HEK293 (cell line): Measurements from ENCODE around the gene PLAGL2.

ENCODE experiments used
- CTCF ChIA-PET: fragments of 350-600 bp; formaldehyde crosslinking; extraction: SDS; loops from one replicate; lab custom pipeline; 2021; ENCODE audit warnings: antibody characterized with exemption; lab: Yijun Ruan, JAX
- POLR2A ChIA-PET: fragments of 300-600 bp; formaldehyde crosslinking; extraction: SDS; loops from one replicate; lab custom pipeline; 2020; ENCODE audit warnings: antibody characterized with exemption, inconsistent platforms; lab: Yijun Ruan, JAX
- H3K27ac ChIP-seq: fragments of 200-500 bp; sonication (Bioruptor generic); 2 replicates; pipeline ENCODE4 v1.5.1; 2014; ENCODE audit warnings: low read depth, low read length, control low read depth, inconsistent platforms; ENCODE audit errors: extremely low read depth
- H3K36me3 ChIP-seq, 2 experiments: fragments of 200-500 bp in 1 of 2; sonication (Bioruptor generic) in 1 of 2; 1 replicate in 1 of 2; 2 replicates in 1 of 2; pipeline ENCODE4 v1.5.1; 2014 to 2017; ENCODE audit warnings: inconsistent platforms in 2 of 2, low read length in 2 of 2; ENCODE audit not compliant: control insufficient read depth in 2 of 2, insufficient read depth in 1 of 2
- H3K4me1 ChIP-seq: fragments of 200-500 bp; sonication (Bioruptor generic); 2 replicates; pipeline ENCODE4 v1.5.1; 2014; ENCODE audit warnings: mild to moderate bottlenecking, low read length, inconsistent platforms; ENCODE audit not compliant: control insufficient read depth, insufficient read depth
- H3K4me3 ChIP-seq: 2 replicates; pipeline ENCODE4 v1.5.1; 2011; ENCODE audit warnings: low read depth, mild to moderate bottlenecking, control low read depth, low read length, moderate library complexity
- H3K9me3 ChIP-seq: fragments of 200-500 bp; sonication (Bioruptor generic); 2 replicates; pipeline ENCODE4 v1.5.1; 2014; ENCODE audit warnings: low read depth, low read length, inconsistent platforms; ENCODE audit not compliant: control insufficient read depth, insufficient read depth
- BCL11B ChIP-seq: fragments of 450-650 bp; formaldehyde crosslinking; IDR thresholded peaks from 2 replicates; pipeline ENCODE4 v1.5.1; 2016; ENCODE audit warnings: low read depth, missing biosample characterization, missing genetic modification characterization
- EGR2 ChIP-seq: fragments of 450-650 bp; formaldehyde crosslinking; IDR thresholded peaks from 2 replicates; pipeline ENCODE4 v1.5.1; 2016; ENCODE audit warnings: low read depth, missing biosample characterization, missing genetic modification characterization
- GLI2 ChIP-seq: fragments of 450-650 bp; formaldehyde crosslinking; IDR thresholded peaks from 2 replicates; pipeline ENCODE4; 2017; ENCODE audit warnings: missing biosample characterization, missing genetic modification characterization, low read depth, borderline replicate concordance
- GLIS1 ChIP-seq: fragments of 450-650 bp; formaldehyde crosslinking; IDR thresholded peaks from 2 replicates; pipeline ENCODE4 v1.5.1; 2016; ENCODE audit warnings: missing biosample characterization, missing genetic modification characterization
- KLF17 ChIP-seq: fragments of 450-650 bp; formaldehyde crosslinking; IDR thresholded peaks from 2 replicates; pipeline ENCODE4 v1.5.1; 2016; ENCODE audit warnings: missing biosample characterization, missing genetic modification characterization
- REST ChIP-seq: fragments of 450-650 bp; formaldehyde crosslinking; IDR thresholded peaks from 2 replicates; pipeline ENCODE4 v1.5.1; 2016; ENCODE audit warnings: missing biosample characterization, missing genetic modification characterization
- SCRT1 ChIP-seq: fragments of 450-650 bp; formaldehyde crosslinking; IDR thresholded peaks from 2 replicates; pipeline ENCODE4 v1.5.1; 2016; ENCODE audit warnings: missing biosample characterization, missing genetic modification characterization, borderline replicate concordance
- SCRT2 ChIP-seq: fragments of 450-650 bp; formaldehyde crosslinking; IDR thresholded peaks from 2 replicates; pipeline ENCODE4 v1.5.1; 2016; ENCODE audit warnings: missing biosample characterization, missing genetic modification characterization
- ZBTB11 ChIP-seq: fragments of 450-650 bp; formaldehyde crosslinking; conservative IDR thresholded peaks from 2 replicates; pipeline ENCODE4 v1.5.1; 2016; ENCODE audit warnings: low read depth, missing biosample characterization, missing genetic modification characterization
- ZIC2 ChIP-seq: fragments of 450-650 bp; formaldehyde crosslinking; IDR thresholded peaks from 2 replicates; pipeline ENCODE4 v1.5.1; 2016; ENCODE audit warnings: missing biosample characterization, missing genetic modification characterization
- ZNF112 ChIP-seq: fragments of 450-650 bp; formaldehyde crosslinking; IDR thresholded peaks from 2 replicates; pipeline ENCODE4 v1.5.0; 2017; ENCODE audit warnings: missing biosample characterization, missing genetic modification characterization
- ZNF16 ChIP-seq: fragments of 450-650 bp; formaldehyde crosslinking; IDR thresholded peaks from 2 replicates; pipeline ENCODE4 v1.5.1; 2016; ENCODE audit warnings: low read depth, missing biosample characterization, missing genetic modification characterization
- ZNF324 ChIP-seq: fragments of 450-650 bp; formaldehyde crosslinking; IDR thresholded peaks from 2 replicates; pipeline ENCODE4 v1.5.1; 2016; ENCODE audit warnings: missing biosample characterization, missing genetic modification characterization
- ZNF426 ChIP-seq: fragments of 450-650 bp; formaldehyde crosslinking; IDR thresholded peaks from 2 replicates; pipeline ENCODE4 v1.5.1; 2017; ENCODE audit warnings: missing biosample characterization, missing genetic modification characterization, mild to moderate bottlenecking, inconsistent platforms, moderate library complexity
- ZNF488 ChIP-seq: fragments of 450-650 bp; formaldehyde crosslinking; IDR thresholded peaks from 2 replicates; pipeline ENCODE4 v1.5.1; 2016; ENCODE audit warnings: missing biosample characterization, missing genetic modification characterization
- ZNF701 ChIP-seq: fragments of 450-650 bp; formaldehyde crosslinking; IDR thresholded peaks from 2 replicates; pipeline ENCODE4 v1.5.1; 2016; ENCODE audit warnings: missing biosample characterization, missing genetic modification characterization
- ZNF785 ChIP-seq: fragments of 450-650 bp; formaldehyde crosslinking; IDR thresholded peaks from 2 replicates; pipeline ENCODE4 v1.5.1; 2016; ENCODE audit warnings: missing biosample characterization, missing genetic modification characterization
- ZSCAN30 ChIP-seq: fragments of 450-650 bp; IDR thresholded peaks from 2 replicates; pipeline ENCODE4 v1.5.1; 2018; ENCODE audit warnings: missing biosample characterization, mild to moderate bottlenecking, missing genetic modification characterization, moderate library complexity
- TF ChIP-seq, protein P1 (sequence below): fragments of 450-650 bp; formaldehyde crosslinking; IDR thresholded peaks from 2 replicates; pipeline ENCODE4 v1.5.1; 2017; ENCODE audit warnings: missing biosample characterization, missing genetic modification characterization
- TF ChIP-seq, protein P2 (sequence below): fragments of 450-650 bp; formaldehyde crosslinking; IDR thresholded peaks from 2 replicates; pipeline ENCODE4 v1.5.1; 2016; ENCODE audit warnings: missing biosample characterization, missing genetic modification characterization

The PLAGL2 gene

DNA sequence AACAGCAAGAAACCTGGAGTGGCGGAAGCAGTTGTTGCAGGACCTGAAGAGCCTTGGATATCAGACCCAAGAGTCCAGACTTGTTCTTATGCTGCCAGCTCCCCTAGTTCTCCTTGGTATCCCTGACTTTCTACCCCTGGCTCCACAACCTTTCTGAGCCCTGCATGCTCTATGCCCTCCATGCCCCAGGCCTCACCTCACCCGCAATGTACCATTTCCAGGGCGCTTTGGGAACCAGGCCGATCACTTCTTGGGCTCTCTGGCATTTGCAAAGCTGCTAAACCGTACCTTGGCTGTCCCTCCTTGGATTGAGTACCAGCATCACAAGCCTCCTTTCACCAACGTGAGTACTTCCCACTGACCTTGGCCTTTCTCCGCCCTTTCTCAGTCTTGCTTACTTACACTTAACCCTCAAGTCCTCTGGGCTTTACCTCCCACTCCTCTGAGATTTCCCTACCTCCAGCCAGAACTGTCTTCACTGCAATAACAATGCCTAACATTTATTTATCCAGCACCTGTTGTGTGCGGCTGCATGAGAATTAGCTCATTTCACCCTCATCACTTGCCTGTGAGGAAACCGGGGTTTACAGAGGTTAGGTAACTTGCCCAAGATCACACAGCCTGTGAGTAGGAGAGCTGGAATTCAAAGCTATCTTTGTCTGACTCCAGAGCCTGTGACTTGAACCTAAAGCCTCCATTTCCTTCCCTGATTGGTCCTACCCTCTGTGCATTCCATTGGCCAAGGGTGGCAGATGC lies 2.5 kb upstream of the PLAGL2 start (continued):
- TF ChIP-seq, protein P1, sequence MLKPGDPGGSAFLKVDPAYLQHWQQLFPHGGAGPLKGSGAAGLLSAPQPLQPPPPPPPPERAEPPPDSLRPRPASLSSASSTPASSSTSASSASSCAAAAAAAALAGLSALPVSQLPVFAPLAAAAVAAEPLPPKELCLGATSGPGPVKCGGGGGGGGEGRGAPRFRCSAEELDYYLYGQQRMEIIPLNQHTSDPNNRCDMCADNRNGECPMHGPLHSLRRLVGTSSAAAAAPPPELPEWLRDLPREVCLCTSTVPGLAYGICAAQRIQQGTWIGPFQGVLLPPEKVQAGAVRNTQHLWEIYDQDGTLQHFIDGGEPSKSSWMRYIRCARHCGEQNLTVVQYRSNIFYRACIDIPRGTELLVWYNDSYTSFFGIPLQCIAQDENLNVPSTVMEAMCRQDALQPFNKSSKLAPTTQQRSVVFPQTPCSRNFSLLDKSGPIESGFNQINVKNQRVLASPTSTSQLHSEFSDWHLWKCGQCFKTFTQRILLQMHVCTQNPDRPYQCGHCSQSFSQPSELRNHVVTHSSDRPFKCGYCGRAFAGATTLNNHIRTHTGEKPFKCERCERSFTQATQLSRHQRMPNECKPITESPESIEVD (tag by site-specific recombination) = no peak
- TF ChIP-seq EGR2 (tag by site-specific recombination) (peak; percentile 40; the same call in 1 of the 2 replicates), SCRT2 (peak; percentile 87)

GRCh38 chr20:32208499-32209154 lies 1.1 kb upstream of the PLAGL2 start:
- TF ChIP-seq GLIS1 (tag by site-specific recombination) (no peak), ZNF112 (tag by site-specific recombination) (no peak), GLI2 (no peak), ZNF701 (tag by site-specific recombination) (no peak), REST (tag by site-specific recombination) (no peak), ZNF785 (tag by site-specific recombination) (no peak), ZNF488 (no peak), ZNF16 (tag by site-specific recombination) (no peak), KLF17 (tag by site-specific recombination) (no peak), BCL11B (tag by site-specific recombination) (no peak), ZIC2 (tag by site-specific recombination) (no peak), ZSCAN30 (tag by site-specific recombination) (no peak), ZNF426 (tag by site-specific recombination) (no peak), ZNF324 (tag by site-specific recombination) (no peak), ZBTB11 (no peak), SCRT1 (tag by site-specific recombination) (no peak)
- TF ChIP-seq, protein P2, sequence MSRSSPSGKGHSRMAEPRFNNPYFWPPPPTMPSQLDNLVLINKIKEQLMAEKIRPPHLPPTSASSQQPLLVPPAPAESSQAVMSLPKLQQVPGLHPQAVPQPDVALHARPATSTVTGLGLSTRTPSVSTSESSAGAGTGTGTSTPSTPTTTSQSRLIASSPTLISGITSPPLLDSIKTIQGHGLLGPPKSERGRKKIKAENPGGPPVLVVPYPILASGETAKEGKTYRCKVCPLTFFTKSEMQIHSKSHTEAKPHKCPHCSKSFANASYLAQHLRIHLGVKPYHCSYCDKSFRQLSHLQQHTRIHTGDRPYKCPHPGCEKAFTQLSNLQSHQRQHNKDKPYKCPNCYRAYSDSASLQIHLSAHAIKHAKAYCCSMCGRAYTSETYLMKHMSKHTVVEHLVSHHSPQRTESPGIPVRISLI (tag by site-specific recombination) = no peak
- Histone ChIP-seq H3K4me3 (peak overlapping the region; percentile 93), H3K36me3 (peaks cover 6 to 64% of the 10 kb centered on the region in 2 experiments; a peak in 2 of 3 replicates), H3K9me3 (no peaks in the 10 kb centered on the region), H3K4me1 (peaks cover 6% of the 10 kb centered on the region), H3K27ac (no peak overlapping the region; the same call in 1 of the 2 replicates)
- ChIA-PET POLR2A (interaction anchor here (0.7 kb wide), 1 partner anchor 1703 kb away, joined by 4 read pairs; no protein-coding TSS in a partner anchor), CTCF (no interaction called here)
